BJ (cell line): ENCODE results near the gene SUN5. TPM values are rescaled to one million over a fixed set of nuclear protein-coding genes. Genes with fewer than 3 reads are reported as not detected.

ENCODE experiments used
- CTCF ChIA-PET: fragments of 350-600 bp; formaldehyde crosslinking; extraction: SDS; loops from one replicate; lab custom pipeline; 2021; ENCODE audit warnings: antibody characterized with exemption, inconsistent platforms; lab: Yijun Ruan, JAX
- POLR2A ChIA-PET: fragments of 300-600 bp; sonication (Branson Sonifier 250); formaldehyde crosslinking; extraction: SDS; loops from one replicate; lab custom pipeline; 2021; ENCODE audit warnings: antibody characterized with exemption; lab: Charles Lee
- DNase-seq: peaks from one replicate; pipeline ENCODE4 v3.0.0-alpha.2; 2011; ENCODE audit warnings: low read depth
- H3K27me3 ChIP-seq: 2 replicates; pipeline ENCODE4 v1.6.0; 2011; ENCODE audit warnings: low read length; ENCODE audit not compliant: control insufficient read depth, insufficient read depth
- H3K36me3 ChIP-seq: 2 replicates; pipeline ENCODE4 v1.5.1; 2011; ENCODE audit warnings: low read length; ENCODE audit not compliant: control insufficient read depth, insufficient read depth
- H3K4me3 ChIP-seq: 2 replicates; pipeline ENCODE4 v1.5.1; 2011; ENCODE audit warnings: low read depth, mild to moderate bottlenecking, control low read depth, low read length
- polyA plus RNA-seq: library from polyadenylated mRNA; depleted of rRNA; stranded (reverse); fragments of >200 nt; gene quantifications from 2 replicates; pipeline ENCODE4 v1.2.3, GENCODE V29; 2011
- TF ChIP-seq, protein P1 (sequence below): IDR thresholded peaks from 2 replicates; pipeline ENCODE4 v1.5.1; 2011; ENCODE audit warnings: low read depth, mild to moderate bottlenecking, control low read depth, inconsistent platforms, low read length, moderate library complexity; ENCODE audit not compliant: insufficient read depth

The SUN5 gene
- polyA plus RNA-seq, 1 experiment, result not detected

DNA sequence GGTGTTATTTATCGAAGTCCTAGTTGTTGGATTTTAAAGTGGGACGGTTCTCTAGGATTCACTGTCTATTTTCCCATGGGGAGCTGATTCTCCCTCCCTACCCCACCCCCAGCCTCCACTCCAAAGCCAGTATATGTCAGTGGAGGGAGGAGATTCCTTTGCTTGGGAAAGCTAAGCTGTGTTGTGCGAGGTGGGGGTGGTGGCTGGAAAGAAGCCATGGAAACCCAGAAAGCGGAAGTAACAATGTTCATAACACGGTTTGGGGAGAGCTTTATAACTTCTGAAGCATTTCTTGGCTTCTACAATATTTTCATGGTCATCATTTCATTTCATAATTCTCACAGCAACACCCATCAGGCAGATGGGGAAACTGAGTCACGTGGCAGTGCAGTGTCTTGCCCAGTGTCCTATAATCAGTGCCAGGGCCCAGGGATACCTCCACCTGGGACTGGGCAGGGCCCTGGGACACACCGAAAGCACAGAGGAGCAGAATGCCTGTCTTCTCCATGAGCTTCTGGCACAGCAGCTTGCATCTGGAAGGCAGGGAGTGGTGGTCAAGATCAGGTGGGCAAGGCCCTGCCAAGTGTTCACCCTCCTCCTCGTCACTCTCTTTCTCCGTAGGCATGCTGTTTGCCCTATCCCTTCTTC is 4.5 kb downstream of the SUN5 start:
- Histone ChIP-seq H3K27me3 (no peaks in the 10 kb centered on the region), H3K4me3 (no peak overlapping the region), H3K36me3 (no peaks in the 10 kb centered on the region)
- TF ChIP-seq, protein P1, sequence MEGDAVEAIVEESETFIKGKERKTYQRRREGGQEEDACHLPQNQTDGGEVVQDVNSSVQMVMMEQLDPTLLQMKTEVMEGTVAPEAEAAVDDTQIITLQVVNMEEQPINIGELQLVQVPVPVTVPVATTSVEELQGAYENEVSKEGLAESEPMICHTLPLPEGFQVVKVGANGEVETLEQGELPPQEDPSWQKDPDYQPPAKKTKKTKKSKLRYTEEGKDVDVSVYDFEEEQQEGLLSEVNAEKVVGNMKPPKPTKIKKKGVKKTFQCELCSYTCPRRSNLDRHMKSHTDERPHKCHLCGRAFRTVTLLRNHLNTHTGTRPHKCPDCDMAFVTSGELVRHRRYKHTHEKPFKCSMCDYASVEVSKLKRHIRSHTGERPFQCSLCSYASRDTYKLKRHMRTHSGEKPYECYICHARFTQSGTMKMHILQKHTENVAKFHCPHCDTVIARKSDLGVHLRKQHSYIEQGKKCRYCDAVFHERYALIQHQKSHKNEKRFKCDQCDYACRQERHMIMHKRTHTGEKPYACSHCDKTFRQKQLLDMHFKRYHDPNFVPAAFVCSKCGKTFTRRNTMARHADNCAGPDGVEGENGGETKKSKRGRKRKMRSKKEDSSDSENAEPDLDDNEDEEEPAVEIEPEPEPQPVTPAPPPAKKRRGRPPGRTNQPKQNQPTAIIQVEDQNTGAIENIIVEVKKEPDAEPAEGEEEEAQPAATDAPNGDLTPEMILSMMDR, result no peak
- no peak for DNase-seq
- POLR2A ChIA-PET, result no interaction called here
- CTCF ChIA-PET, result interaction anchor here (1.3 kb wide), 1 partner anchor 14 kb away, joined by 3 read pairs; no protein-coding TSS in a partner anchor

DNA sequence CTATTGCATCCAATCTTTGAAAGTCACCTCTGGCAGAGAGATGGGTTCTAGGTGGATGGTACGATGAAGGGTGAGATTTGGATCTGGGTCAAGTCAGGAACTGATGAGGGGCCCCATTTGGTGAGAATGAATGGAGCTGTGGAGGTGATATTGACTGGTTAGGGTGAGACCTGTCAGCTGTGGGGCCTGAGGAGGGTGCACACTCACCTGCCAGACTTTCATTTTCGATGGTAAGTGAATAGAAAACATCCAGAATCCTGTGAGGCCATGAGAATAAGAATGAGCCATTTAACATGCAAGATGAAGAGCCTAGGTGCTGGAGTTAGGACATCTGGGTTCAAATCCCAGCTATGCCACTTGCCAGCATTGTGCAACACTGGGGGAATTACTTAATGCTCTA is 6.8 kb downstream of the SUN5 start:
- H3K27me3 ChIP-seq, result no peaks in the 10 kb centered on the region
- TF ChIP-seq, protein P1, result no peak
- H3K4me3 ChIP-seq, result no peak overlapping the region
- DNase-seq, result no peak
- POLR2A ChIA-PET, result no interaction called here
- CTCF ChIA-PET, result no interaction called here
- H3K36me3 ChIP-seq, result no peaks in the 10 kb centered on the region

DNA sequence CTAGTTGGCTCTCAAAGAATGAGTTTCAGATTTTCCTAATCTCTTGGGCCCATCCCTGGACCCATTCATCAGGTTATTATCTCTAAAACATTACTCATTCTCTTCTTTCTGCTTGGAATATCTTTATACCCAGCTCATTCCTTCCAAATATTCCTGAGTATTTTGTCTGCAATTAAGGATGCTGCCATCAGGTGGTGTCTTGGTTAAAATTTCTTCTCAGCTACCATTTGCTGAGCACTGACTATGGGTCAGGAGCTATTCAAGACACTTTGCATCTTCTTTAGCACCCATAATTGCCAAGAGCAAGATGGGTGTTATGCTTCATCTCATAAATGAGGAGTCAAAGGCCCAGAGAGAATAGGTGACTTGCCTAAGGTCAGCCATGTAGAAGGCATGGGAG is 8.4 kb downstream of the SUN5 start:
- CTCF ChIA-PET, result interaction anchor here (0.7 to 1.3 kb wide), 2 partner anchors 9 to 22 kb away, joined by 4 read pairs; partner anchors contain the start of gene SUN5
- POLR2A ChIA-PET, result no interaction called here
- TF ChIP-seq, protein P1, result no peak
- Histone ChIP-seq H3K27me3 (no peaks in the 10 kb centered on the region), H3K36me3 (no peaks in the 10 kb centered on the region), H3K4me3 (no peak overlapping the region)
- no peak for DNase-seq

DNA sequence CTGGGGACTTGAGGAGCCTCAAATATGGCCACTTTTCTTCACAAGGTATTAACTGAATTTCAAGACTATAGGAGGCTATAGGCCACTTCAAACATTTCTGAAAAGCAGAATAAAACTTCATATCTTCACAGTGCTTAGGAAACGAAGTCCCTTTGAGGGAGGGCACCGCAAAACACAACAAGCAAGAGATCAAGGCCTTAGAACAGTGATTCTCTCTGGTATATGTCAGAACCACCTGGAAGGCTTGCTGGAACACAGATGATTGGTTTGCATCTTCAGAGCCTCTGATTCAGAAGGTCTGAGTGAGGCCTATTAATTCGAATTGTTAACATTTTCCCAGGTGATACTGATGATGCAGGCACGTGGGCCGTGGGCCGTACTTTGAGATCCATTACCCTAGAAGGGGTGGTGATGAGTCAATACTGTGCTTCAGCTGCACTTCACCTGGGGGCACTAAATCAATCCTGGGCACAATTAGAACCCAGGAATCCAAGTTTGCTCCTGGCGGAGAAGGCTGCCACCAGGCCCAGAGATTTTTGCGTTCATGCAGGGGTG is 10.7 kb downstream of the SUN5 start:
- DNase-seq, result no peak
- Histone ChIP-seq H3K4me3 (no peak overlapping the region), H3K27me3 (0 out of 2 replicates have a peak, but pooled peaks cover 1% of the 10 kb centered on the region), H3K36me3 (no peaks in the 10 kb centered on the region)
- TF ChIP-seq, protein P1, result no peak
- CTCF ChIA-PET, result no interaction called here
- POLR2A ChIA-PET, result no interaction called here

DNA sequence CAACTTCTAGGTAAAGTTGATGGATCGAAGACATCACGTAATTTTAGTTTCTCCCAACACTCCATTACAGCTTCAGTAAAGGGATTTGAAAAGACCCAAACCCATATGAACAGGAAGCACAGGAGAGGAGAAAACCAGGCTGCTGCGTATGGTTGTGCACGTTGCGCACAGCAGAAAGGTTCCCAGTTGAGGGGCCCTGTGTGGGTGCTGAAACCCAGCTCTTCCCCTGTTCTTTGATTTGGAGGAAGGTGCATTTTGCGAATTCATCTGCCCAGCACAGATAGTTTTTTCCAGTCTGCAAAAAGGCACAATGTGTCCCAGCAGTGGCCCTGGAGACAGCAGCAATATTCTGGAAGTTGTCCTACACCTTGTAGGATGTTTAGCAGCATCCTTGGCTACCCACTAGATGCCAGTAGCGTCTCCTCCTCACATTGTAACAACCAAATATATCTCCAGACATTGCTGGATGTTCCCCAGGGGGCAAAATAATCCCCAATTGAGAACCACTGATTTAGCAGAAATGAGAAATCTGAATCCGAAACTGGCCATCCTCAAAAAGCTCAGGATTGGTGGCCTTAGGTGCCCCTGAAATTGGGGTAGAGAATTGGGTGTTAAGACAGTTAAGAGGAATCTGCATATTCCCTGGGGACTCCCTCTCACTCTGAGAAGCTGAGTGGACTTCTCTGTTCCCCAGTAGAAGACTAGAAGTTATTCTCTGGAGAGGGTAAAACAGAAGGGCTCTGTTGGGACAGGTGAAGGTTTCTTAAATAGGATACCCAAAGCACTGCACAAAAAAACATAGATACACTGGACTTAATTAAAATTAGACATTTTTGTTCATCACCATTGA is 12.2 kb downstream of the SUN5 start:
- H3K27me3 ChIP-seq, result 0 out of 2 replicates have a peak, but pooled peaks cover 1% of the 10 kb centered on the region
- no peaks in the 10 kb centered on the region for H3K36me3 ChIP-seq
- TF ChIP-seq, protein P1, result no peak
- DNase-seq, result no peak
- H3K4me3 ChIP-seq, result no peak overlapping the region
- CTCF ChIA-PET, result no interaction called here
- POLR2A ChIA-PET, result no interaction called here
